Neural cell (in vitro differentiated cells): Measurements from ENCODE around the gene ERBB4. TPM values are rescaled to one million over a fixed set of nuclear protein-coding genes. Genes with fewer than 3 reads are reported as not detected.

Experiments
- H2AFZ ChIP-seq: fragments of 200-600, 300-800 bp; sonication (generic), shearing (Covaris generic); 2 replicates; pipeline ENCODE4 v1.6.0; 2014; ENCODE audit warnings: low read depth, mild to moderate bottlenecking, antibody characterized with exemption, low read length, moderate library complexity
- H3F3A ChIP-seq: fragments of 200-600 bp; shearing (Covaris generic); 2 replicates; pipeline ENCODE4 v1.6.1; 2016; ENCODE audit warnings: mild to moderate bottlenecking, moderate library complexity, mixed read lengths, antibody characterized with exemption, low read length; ENCODE audit not compliant: insufficient read depth, poor library complexity, severe bottlenecking
- H3K27ac ChIP-seq: fragments of 200-600, 300-800 bp; sonication (generic), shearing (Covaris generic); 2 replicates; pipeline ENCODE4 v1.5.1; 2014; ENCODE audit warnings: mild to moderate bottlenecking, low read length, moderate library complexity
- H3K27me3 ChIP-seq: fragments of 300-800, 200-600 bp; sonication (generic), shearing (Covaris generic); 2 replicates; pipeline ENCODE4 v1.6.0; 2014; ENCODE audit warnings: mild to moderate bottlenecking, low read depth, low read length, moderate library complexity; ENCODE audit not compliant: insufficient read depth
- H3K36me3 ChIP-seq: fragments of 300-800, 200-600 bp; sonication (generic), shearing (Covaris generic); 2 replicates; pipeline ENCODE4 v1.5.1; 2014; ENCODE audit warnings: mild to moderate bottlenecking, antibody characterized with exemption, low read length, moderate library complexity; ENCODE audit not compliant: insufficient read depth
- H3K4me2 ChIP-seq: fragments of 300-800, 200-600 bp; sonication (generic), shearing (Covaris generic); 2 replicates; pipeline ENCODE4 v1.6.0; 2014; ENCODE audit warnings: mild to moderate bottlenecking, low read length
- H3K4me3 ChIP-seq: fragments of 300-800, 200-600 bp; sonication (generic), shearing (Covaris generic); 2 replicates; pipeline ENCODE4 v1.5.1; 2014; ENCODE audit warnings: mild to moderate bottlenecking, low read length, moderate library complexity
- H3K79me2 ChIP-seq: fragments of 200-600 bp; shearing (Covaris generic); replicated peaks from 2 replicates; pipeline ENCODE4 v1.6.0; 2014; ENCODE audit warnings: mild to moderate bottlenecking, low read length, moderate library complexity; ENCODE audit not compliant: insufficient read depth
- H3K9ac ChIP-seq: fragments of 300-800, 200-600 bp; sonication (generic), shearing (Covaris generic); 2 replicates; pipeline ENCODE4 v1.6.1; 2016; ENCODE audit warnings: mild to moderate bottlenecking, low read length, mixed read lengths
- H3K9me2 ChIP-seq: fragments of 200-600 bp; shearing (Covaris generic); 2 replicates; pipeline ENCODE4 v1.6.1; 2016; ENCODE audit warnings: mild to moderate bottlenecking, low read length, mixed read lengths; ENCODE audit not compliant: insufficient read depth
- H3K9me3 ChIP-seq: fragments of 200-600, 300-800 bp; sonication (generic), shearing (Covaris generic); 2 replicates; pipeline ENCODE4 v1.6.1; 2016; ENCODE audit warnings: mild to moderate bottlenecking, mixed run types, low read length, moderate library complexity, mixed read lengths
- H4K20me1 ChIP-seq: fragments of 200-600 bp; shearing (Covaris generic); 2 replicates; pipeline ENCODE4 v1.6.1; 2016; ENCODE audit warnings: mild to moderate bottlenecking, mixed run types; ENCODE audit not compliant: insufficient read depth
- CTCF ChIP-seq: fragments of 450-650 bp; IDR thresholded peaks from 2 replicates; pipeline ENCODE4 v1.5.1; 2014; ENCODE audit warnings: antibody characterized with exemption, mild to moderate bottlenecking, moderate library complexity; ENCODE audit not compliant: poor library complexity, severe bottlenecking
- EP300 ChIP-seq: fragments of 450-650 bp; conservative IDR thresholded peaks from 2 replicates; pipeline ENCODE4 v1.6.1; 2014; ENCODE audit warnings: antibody characterized with exemption, mild to moderate bottlenecking, moderate library complexity; ENCODE audit not compliant: poor library complexity, severe bottlenecking
- EZH2 ChIP-seq: fragments of 200-600, 300-800 bp; shearing (Covaris generic), sonication (generic); IDR thresholded peaks from 2 replicates; pipeline ENCODE4 v1.6.1; 2014; ENCODE audit warnings: antibody characterized with exemption, low read length, borderline replicate concordance, mild to moderate bottlenecking; ENCODE audit not compliant: insufficient read depth, poor library complexity, severe bottlenecking
- MXI1 ChIP-seq: fragments of 450-650 bp; conservative IDR thresholded peaks from 2 replicates; pipeline ENCODE4 v1.6.1; 2014; ENCODE audit warnings: antibody characterized with exemption, mild to moderate bottlenecking; ENCODE audit not compliant: poor library complexity, severe bottlenecking
- POLR2AphosphoS5 ChIP-seq: IDR thresholded peaks from 2 replicates; pipeline ENCODE4 v1.6.1; 2012
- RAD21 ChIP-seq: fragments of 450-650 bp; conservative IDR thresholded peaks from 2 replicates; pipeline ENCODE4 v1.6.1; 2014; ENCODE audit warnings: antibody characterized with exemption, mild to moderate bottlenecking, moderate library complexity
- REST ChIP-seq: IDR thresholded peaks from 2 replicates; pipeline ENCODE4 v1.6.1; 2012; ENCODE audit warnings: borderline replicate concordance
- SMC3 ChIP-seq: fragments of 450-650 bp; conservative IDR thresholded peaks from 2 replicates; pipeline ENCODE4 v1.6.1; 2014; ENCODE audit warnings: antibody characterized with exemption, mild to moderate bottlenecking, moderate library complexity; ENCODE audit not compliant: poor library complexity
- TAF1 ChIP-seq: IDR thresholded peaks from 2 replicates; pipeline ENCODE4 v1.6.1; 2012; ENCODE audit warnings: low read depth
- polyA plus RNA-seq: library from polyadenylated mRNA; depleted of rRNA; stranded (reverse); fragments of >200 nt; gene quantifications from 2 replicates; pipeline ENCODE4 v1.2.3, GENCODE V29; 2014

The ERBB4 gene
- polyA plus RNA-seq, 1 donor from 2014 or later = 0.69 TPM

- no peaks in the 10 kb centered on the region for H3K9me2 ChIP-seq
- H3K9me3 ChIP-seq = no peaks in the 10 kb centered on the region
- H3K9ac ChIP-seq = no peak overlapping the region
- no peak for TF ChIP-seq MXI1
- TF ChIP-seq TAF1 = no peak
- no peak for TF ChIP-seq POLR2AphosphoS5
- TF ChIP-seq CTCF = no peak
- TF ChIP-seq REST = no peak
- TF ChIP-seq RAD21 = no peak
- no peak for TF ChIP-seq EZH2
- no peak for TF ChIP-seq EP300
- TF ChIP-seq SMC3 = no peak
- H3K4me3 ChIP-seq = no peak overlapping the region
- no peaks in the 10 kb centered on the region for H3K79me2 ChIP-seq
- no peak overlapping the region for H2AFZ ChIP-seq
- no peaks in the 10 kb centered on the region for H4K20me1 ChIP-seq
- no peaks in the 10 kb centered on the region for H3K27me3 ChIP-seq
- no peak overlapping the region for H3K4me2 ChIP-seq
- no peaks in the 10 kb centered on the region for H3F3A ChIP-seq
- no peaks in the 10 kb centered on the region for H3K36me3 ChIP-seq
- H3K27ac ChIP-seq = no peak overlapping the region
Observed at GRCh38 chr2:212416086-212416485, 122.5 kb downstream of the ERBB4 start.

GRCh38 chr2:212414767-212415211 lies 123.8 kb downstream of the ERBB4 start:
- no peak overlapping the region for H3K9ac ChIP-seq
- H3F3A ChIP-seq = no peaks in the 10 kb centered on the region
- H2AFZ ChIP-seq = no peak overlapping the region
- no peak for TF ChIP-seq SMC3
- no peak for TF ChIP-seq RAD21
- TF ChIP-seq POLR2AphosphoS5 = no peak
- TF ChIP-seq TAF1 = no peak
- no peak for TF ChIP-seq EZH2
- no peak for TF ChIP-seq MXI1
- H3K4me2 ChIP-seq = no peak overlapping the region
- no peaks in the 10 kb centered on the region for H3K36me3 ChIP-seq
- H3K9me3 ChIP-seq = no peaks in the 10 kb centered on the region
- H3K27me3 ChIP-seq = no peaks in the 10 kb centered on the region
- no peak overlapping the region for H3K4me3 ChIP-seq
- H4K20me1 ChIP-seq = no peaks in the 10 kb centered on the region
- no peak overlapping the region for H3K27ac ChIP-seq
- H3K79me2 ChIP-seq = no peaks in the 10 kb centered on the region
- no peaks in the 10 kb centered on the region for H3K9me2 ChIP-seq
